Nephron progenitor cell (in vitro differentiated cells): Measurements from ENCODE around the gene PDE7B.

ENCODE experiments used
- DNase-seq: peaks from one replicate; pipeline ENCODE4 v3.0.0; 2021
- H3K27ac Mint-ChIP-seq: 2 replicates; pipeline ENCODE4 v1.8.0; 2021; ENCODE audit warnings: mild to moderate bottlenecking, moderate library complexity, mixed read lengths
- H3K27me3 Mint-ChIP-seq: 2 replicates; pipeline ENCODE4 v1.8.0; 2021; ENCODE audit warnings: mild to moderate bottlenecking, low read depth, mixed read lengths; ENCODE audit not compliant: poor library complexity
- H3K36me3 Mint-ChIP-seq: 2 replicates; pipeline ENCODE4 v1.8.0; 2021; ENCODE audit warnings: low read depth, mixed read lengths
- H3K4me1 Mint-ChIP-seq: 2 replicates; pipeline ENCODE4 v1.8.0; 2021; ENCODE audit warnings: mixed read lengths
- H3K4me3 Mint-ChIP-seq: 2 replicates; pipeline ENCODE4 v1.8.0; 2021; ENCODE audit warnings: mild to moderate bottlenecking, moderate library complexity, mixed read lengths
- H3K9me3 Mint-ChIP-seq: 2 replicates; pipeline ENCODE4 v1.8.0; 2021; ENCODE audit warnings: mild to moderate bottlenecking, moderate library complexity, mixed read lengths
- CTCF ChIP-seq: fragments of 200-600 bp; sonication (generic); IDR thresholded peaks from 2 replicates; pipeline ENCODE4 v1.5.0; 2021; ENCODE audit warnings: antibody characterized with exemption

The PDE7B gene

GRCh38 chr6:135983718-135984343, 132.3 kb downstream of the PDE7B start:
- Mint-ChIP-seq H3K4me3 (no peak overlapping the region), H3K36me3 (no peaks in the 10 kb centered on the region), H3K27ac (no peak overlapping the region), H3K27me3 (peaks cover 6% of the 10 kb centered on the region), H3K9me3 (peaks cover 4% of the 10 kb centered on the region), H3K4me1 (no peaks in the 10 kb centered on the region)
- no peak for DNase-seq
- TF ChIP-seq CTCF, result no peak

- Mint-ChIP-seq H3K4me3 (no peak overlapping the region), H3K27ac (no peak overlapping the region), H3K9me3 (no peaks in the 10 kb centered on the region), H3K36me3 (no peaks in the 10 kb centered on the region), H3K4me1 (no peaks in the 10 kb centered on the region), H3K27me3 (peaks cover 11% of the 10 kb centered on the region)
- no peak for DNase-seq
- no peak for TF ChIP-seq CTCF
Observed at GRCh38 chr6:135985471-135985870, 134.0 kb downstream of the PDE7B start.

GRCh38 chr6:135987226-135987625, 135.7 kb downstream of the PDE7B start:
- no peaks in the 10 kb centered on the region for H3K9me3 Mint-ChIP-seq
- no peaks in the 10 kb centered on the region for H3K36me3 Mint-ChIP-seq
- no peaks in the 10 kb centered on the region for H3K4me1 Mint-ChIP-seq

GRCh38 chr6:135990439-135990838, 138.9 kb downstream of the PDE7B start:
- peaks cover 11% of the 10 kb centered on the region for H3K27me3 Mint-ChIP-seq
- no peak for TF ChIP-seq CTCF
- H3K4me1 Mint-ChIP-seq, result no peaks in the 10 kb centered on the region
- H3K27ac Mint-ChIP-seq, result no peak overlapping the region
- no peaks in the 10 kb centered on the region for H3K36me3 Mint-ChIP-seq
- DNase-seq, result no peak
- H3K9me3 Mint-ChIP-seq, result no peaks in the 10 kb centered on the region
- H3K4me3 Mint-ChIP-seq, result no peak overlapping the region

More at GRCh38 chr6:135987226-135987625, 135.7 kb downstream of the PDE7B start:
- H3K27ac Mint-ChIP-seq, result no peak overlapping the region
- TF ChIP-seq CTCF, result no peak
- H3K4me3 Mint-ChIP-seq, result no peak overlapping the region
- DNase-seq, result no peak
- H3K27me3 Mint-ChIP-seq, result peaks cover 11% of the 10 kb centered on the region

GRCh38 chr6:135990855-135991464, 139.5 kb downstream of the PDE7B start:
- Mint-ChIP-seq H3K9me3 (no peaks in the 10 kb centered on the region), H3K27me3 (peaks cover 11% of the 10 kb centered on the region), H3K36me3 (no peaks in the 10 kb centered on the region), H3K4me1 (no peaks in the 10 kb centered on the region), H3K4me3 (no peak overlapping the region), H3K27ac (no peak overlapping the region)
- no peak for TF ChIP-seq CTCF
- DNase-seq, result no peak

GRCh38 chr6:135992739-135993138, 141.2 kb downstream of the PDE7B start:
- Mint-ChIP-seq H3K27ac (no peak overlapping the region), H3K4me1 (no peaks in the 10 kb centered on the region), H3K4me3 (no peak overlapping the region), H3K36me3 (no peaks in the 10 kb centered on the region), H3K27me3 (peaks cover 4% of the 10 kb centered on the region), H3K9me3 (peaks cover 3% of the 10 kb centered on the region)
- no peak for TF ChIP-seq CTCF
- no peak for DNase-seq
